IPS-15b (cell line): Measurements from ENCODE around the gene HAL.
"Not testable (repeated sequence)": the region's sequence is repeated elsewhere in the genome, so short reads cannot be mapped to it uniquely, and the experiment has no call there.

Source experiments
- H3K27me3 ChIP-seq: one replicate; pipeline ENCODE4 v1.6.1; 2013; ENCODE audit warnings: low read length; ENCODE audit not compliant: control insufficient read depth, insufficient read depth
- H3K36me3 ChIP-seq: one replicate; pipeline ENCODE4 v1.6.1; 2013; ENCODE audit warnings: low read length; ENCODE audit not compliant: control insufficient read depth, insufficient read depth
- H3K4me1 ChIP-seq: one replicate; pipeline ENCODE4 v1.6.1; 2013; ENCODE audit warnings: mild to moderate bottlenecking, low read length; ENCODE audit not compliant: control insufficient read depth, insufficient read depth
- H3K4me3 ChIP-seq: one replicate; pipeline ENCODE4 v1.5.1; 2013; ENCODE audit warnings: low read depth, low read length
- H3K9ac ChIP-seq: one replicate; pipeline ENCODE4 v1.6.1; 2013; ENCODE audit warnings: low read depth, mild to moderate bottlenecking, low read length
- H3K9me3 ChIP-seq: one replicate; pipeline ENCODE4 v1.6.1; 2013; ENCODE audit warnings: mild to moderate bottlenecking, low read length; ENCODE audit not compliant: control insufficient read depth, insufficient read depth

The HAL gene

DNA sequence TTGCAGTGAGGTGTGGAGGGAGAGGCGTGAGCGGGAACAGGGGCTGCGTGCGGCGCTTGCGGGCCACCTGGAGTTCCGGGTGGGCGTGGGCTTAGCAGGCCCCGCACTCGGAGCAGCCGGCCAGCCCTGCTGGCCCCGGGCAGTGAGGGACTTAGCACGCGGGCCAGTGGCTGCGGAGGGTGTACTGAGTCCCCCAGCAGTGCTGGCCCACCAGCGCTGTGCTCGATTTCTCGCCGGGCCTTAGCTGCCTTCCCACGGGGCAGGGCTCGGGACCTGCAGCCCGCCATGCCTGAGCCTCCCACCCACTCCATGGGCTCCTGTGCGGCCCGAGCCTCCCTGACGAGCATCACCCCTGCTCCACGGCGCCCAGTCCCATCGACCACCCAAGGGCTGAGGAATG, 27.0 kb downstream of the HAL start:
- H3K4me3 ChIP-seq, H3K27me3 ChIP-seq, H3K36me3 ChIP-seq, H3K4me1 ChIP-seq, H3K9ac ChIP-seq, H3K9me3 ChIP-seq: not testable (repeated sequence)

GRCh38 chr12:95967301-95967700, 28.8 kb downstream of the HAL start:
- H3K4me3 ChIP-seq = no peak overlapping the region
- H3K36me3 ChIP-seq = no peaks in the 10 kb centered on the region
- peaks cover 3% of the 10 kb centered on the region for H3K4me1 ChIP-seq
- H3K9me3 ChIP-seq = no peaks in the 10 kb centered on the region
- no peaks in the 10 kb centered on the region for H3K27me3 ChIP-seq
- no peak overlapping the region for H3K9ac ChIP-seq

DNA sequence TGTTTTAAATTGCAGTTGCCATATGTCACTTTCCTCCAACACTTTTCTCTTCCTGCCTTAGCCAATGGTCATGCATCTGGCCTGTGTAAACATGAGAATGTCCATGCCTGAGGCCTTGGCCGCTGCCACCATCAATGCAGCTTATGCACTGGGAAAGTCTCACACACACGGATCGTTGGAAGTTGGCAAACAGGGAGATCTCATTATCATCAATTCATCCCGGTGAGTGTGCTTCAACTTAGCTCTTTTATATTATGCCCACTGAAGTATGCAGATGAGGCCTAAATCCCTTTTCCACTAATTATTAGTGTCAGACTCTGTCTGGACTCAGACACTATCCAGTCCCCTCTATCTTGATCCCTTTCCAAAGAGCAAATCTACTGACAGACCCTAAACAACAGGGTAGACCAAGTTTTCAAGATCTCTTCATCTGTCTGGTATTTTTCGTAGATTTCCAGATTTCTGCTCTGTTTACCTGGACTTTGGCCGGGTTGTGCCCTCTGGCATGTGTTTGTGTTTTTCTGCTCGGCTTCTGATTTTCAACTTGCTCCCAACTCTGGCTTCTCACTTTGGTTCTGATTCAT, 29.8 kb downstream of the HAL start:
- Histone ChIP-seq H3K27me3 (no peaks in the 10 kb centered on the region), H3K4me3 (no peak overlapping the region), H3K9ac (no peak overlapping the region), H3K9me3 (no peaks in the 10 kb centered on the region), H3K4me1 (peaks cover 3% of the 10 kb centered on the region), H3K36me3 (no peaks in the 10 kb centered on the region)

- Histone ChIP-seq H3K36me3 (no peaks in the 10 kb centered on the region), H3K27me3 (no peaks in the 10 kb centered on the region), H3K4me1 (no peaks in the 10 kb centered on the region), H3K9me3 (no peaks in the 10 kb centered on the region), H3K9ac (no peak overlapping the region), H3K4me3 (no peak overlapping the region)
Observed at GRCh38 chr12:95963096-95963495, 33.0 kb downstream of the HAL start.

DNA sequence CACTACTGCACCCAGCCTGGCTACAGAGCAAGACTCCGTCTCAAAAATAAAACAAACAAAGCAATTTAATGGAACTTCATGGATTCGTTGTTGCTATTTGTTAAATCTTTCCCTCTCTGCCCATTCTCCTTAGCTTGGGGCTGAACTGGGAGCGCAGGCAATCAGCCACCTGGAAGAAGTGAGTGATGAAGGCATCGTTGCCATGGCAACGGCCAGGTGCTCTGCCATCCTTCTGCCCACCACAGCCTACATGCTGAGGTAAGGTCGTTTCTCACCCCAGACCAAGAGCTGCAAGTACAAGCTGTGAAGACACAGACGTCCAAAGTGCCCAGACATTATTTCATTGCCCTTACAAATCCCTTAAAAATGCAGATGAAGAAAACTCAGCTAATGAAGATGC, 33.9 kb downstream of the HAL start:
- Histone ChIP-seq H3K4me1 (peaks cover 3% of the 10 kb centered on the region), H3K4me3 (no peak overlapping the region), H3K36me3 (no peaks in the 10 kb centered on the region), H3K27me3 (no peaks in the 10 kb centered on the region), H3K9me3 (no peaks in the 10 kb centered on the region), H3K9ac (no peak overlapping the region)

DNA sequence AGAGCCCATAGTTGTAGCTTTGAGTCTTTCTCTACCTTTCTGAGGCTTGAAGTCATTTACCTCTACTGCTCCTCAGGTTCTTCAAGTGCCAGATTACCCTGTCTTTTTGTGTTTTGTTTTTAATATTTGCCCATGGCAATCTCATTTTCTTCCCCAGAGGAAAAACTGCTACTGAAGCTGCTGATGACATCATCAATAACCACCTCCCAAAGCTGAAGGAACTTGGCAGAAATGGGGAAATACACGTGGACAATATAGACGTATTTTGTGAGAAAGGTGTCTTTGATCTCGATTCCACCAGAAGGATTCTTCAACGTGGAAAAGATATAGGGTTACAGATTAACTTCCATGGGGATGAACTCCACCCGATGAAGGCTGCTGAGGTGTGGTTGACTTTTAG, 35.9 kb downstream of the HAL start:
- Histone ChIP-seq H3K9ac (no peak overlapping the region), H3K36me3 (no peaks in the 10 kb centered on the region), H3K9me3 (no peaks in the 10 kb centered on the region), H3K4me3 (no peak overlapping the region), H3K27me3 (no peaks in the 10 kb centered on the region), H3K4me1 (peaks cover 6% of the 10 kb centered on the region)

- Histone ChIP-seq H3K4me1 (peaks cover 6% of the 10 kb centered on the region), H3K27me3 (no peaks in the 10 kb centered on the region), H3K36me3 (no peaks in the 10 kb centered on the region), H3K9me3 (no peaks in the 10 kb centered on the region), H3K4me3 (no peak overlapping the region), H3K9ac (no peak overlapping the region)
Observed at GRCh38 chr12:95959107-95959506, 37.0 kb downstream of the HAL start.

- Histone ChIP-seq H3K36me3 (no peaks in the 10 kb centered on the region), H3K4me3 (no peak overlapping the region), H3K27me3 (no peaks in the 10 kb centered on the region), H3K9ac (no peak overlapping the region), H3K4me1 (peaks cover 6% of the 10 kb centered on the region), H3K9me3 (no peaks in the 10 kb centered on the region)
Observed at GRCh38 chr12:95956557-95957145, 39.5 kb downstream of the HAL start.

GRCh38 chr12:95955549-95956159, 40.5 kb downstream of the HAL start:
- H3K27me3 ChIP-seq = no peaks in the 10 kb centered on the region
- H3K4me1 ChIP-seq = peaks cover 6% of the 10 kb centered on the region
- H3K4me3 ChIP-seq = no peak overlapping the region
- H3K9me3 ChIP-seq = no peaks in the 10 kb centered on the region
- no peak overlapping the region for H3K9ac ChIP-seq
- H3K36me3 ChIP-seq = no peaks in the 10 kb centered on the region

DNA sequence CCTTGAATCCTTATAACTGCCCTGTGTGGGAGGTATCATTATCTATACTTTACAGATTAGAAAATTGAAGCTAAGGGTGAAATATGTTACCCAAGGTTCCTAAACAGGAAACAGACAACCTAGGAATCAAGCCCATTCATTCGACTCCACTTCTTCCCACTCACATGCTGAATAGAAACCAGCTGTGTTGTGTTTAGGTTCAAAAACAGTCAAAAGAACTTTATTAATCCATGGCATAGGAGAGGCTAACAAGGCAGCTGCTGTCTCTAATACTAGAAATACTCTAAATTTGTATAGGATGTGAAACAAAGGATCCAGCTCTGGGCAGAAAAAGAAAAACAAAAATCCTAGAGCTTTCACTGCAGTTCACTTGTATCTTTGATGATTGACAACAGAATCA, 43.1 kb downstream of the HAL start:
- no peak overlapping the region for H3K9ac ChIP-seq
- peaks cover 21% of the 10 kb centered on the region for H3K4me1 ChIP-seq
- H3K27me3 ChIP-seq = no peaks in the 10 kb centered on the region
- no peaks in the 10 kb centered on the region for H3K9me3 ChIP-seq
- H3K36me3 ChIP-seq = no peaks in the 10 kb centered on the region
- H3K4me3 ChIP-seq = no peak overlapping the region

DNA sequence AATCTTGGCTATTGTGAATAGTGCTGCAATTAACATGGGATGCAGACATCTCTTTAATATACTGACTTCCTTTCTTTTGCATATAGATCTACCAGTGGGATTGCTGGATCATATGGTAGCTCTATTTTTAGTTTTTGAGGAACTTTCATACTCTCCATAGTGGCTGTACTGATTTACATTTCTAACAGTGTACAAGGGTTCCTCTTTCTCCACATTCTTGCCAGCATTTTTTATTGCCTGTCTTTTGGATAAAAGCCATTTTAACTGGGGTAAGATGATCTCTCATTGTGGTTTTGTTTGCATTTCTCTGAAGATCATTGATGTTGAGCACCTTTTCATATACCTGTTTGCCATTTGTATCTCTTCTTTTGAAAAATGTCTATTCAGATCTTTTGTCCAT, 44.6 kb downstream of the HAL start:
- Histone ChIP-seq H3K36me3 (no peaks in the 10 kb centered on the region), H3K4me3 (no peak overlapping the region), H3K27me3 (no peaks in the 10 kb centered on the region), H3K9ac (no peak overlapping the region), H3K4me1 (peaks cover 15% of the 10 kb centered on the region), H3K9me3 (no peaks in the 10 kb centered on the region)

DNA sequence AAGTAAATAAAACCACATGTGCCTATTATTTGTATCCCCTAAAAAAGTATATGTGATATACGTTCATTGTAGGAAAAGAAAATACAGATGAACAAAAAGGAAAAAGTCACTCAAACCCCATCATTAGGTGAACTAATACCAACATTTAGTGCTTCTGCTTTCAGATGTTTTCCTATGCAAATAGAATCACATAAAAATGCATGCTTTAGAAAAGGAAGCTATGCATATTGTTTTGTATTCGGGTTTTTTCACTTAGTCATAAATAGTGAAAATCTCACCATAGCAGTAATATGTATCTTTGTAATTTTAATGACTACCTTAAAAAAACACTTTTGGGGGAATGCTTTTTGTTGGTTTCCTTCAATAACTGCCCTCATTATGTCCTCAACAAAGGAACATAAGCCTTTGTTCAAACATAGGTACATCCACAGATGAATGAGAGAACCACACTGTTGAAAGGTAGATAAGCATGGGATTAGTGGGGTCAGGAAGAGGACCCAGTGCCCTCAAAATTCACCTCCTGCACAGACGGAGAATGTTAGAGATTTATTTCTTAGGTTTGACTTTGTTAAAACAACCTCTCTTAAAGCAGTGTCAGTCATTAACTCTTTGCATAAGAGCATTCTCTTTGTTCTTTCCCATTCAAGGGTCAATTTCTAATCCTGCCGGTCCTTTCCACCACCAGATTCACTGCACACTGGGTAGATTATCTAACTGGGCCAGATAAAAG, 46.5 kb downstream of the HAL start:
- no peaks in the 10 kb centered on the region for H3K27me3 ChIP-seq
- H3K9ac ChIP-seq = no peak overlapping the region
- peaks cover 15% of the 10 kb centered on the region for H3K4me1 ChIP-seq
- H3K4me3 ChIP-seq = no peak overlapping the region
- H3K36me3 ChIP-seq = no peaks in the 10 kb centered on the region
- H3K9me3 ChIP-seq = no peaks in the 10 kb centered on the region
